Measurements from ENCODE around the gene GHITM.
A peak's percentile ranks its signal among the peaks of the same experiment; 100 is the strongest.

GRCh38 chr10:84139126-84140035 is at the start of gene GHITM:
- TF ChIP-seq CTCF (IDR thresholded peaks at IDR 0.05 in 2 of 3, conservative IDR thresholded peaks at IDR 0.05 in 1 of 3; ENCODE audit: borderline replicate concordance in 1 of 3, insufficient read depth in 1 of 3, low read depth in 2 of 3, low read length in 2 of 3), result peak in 2 of 3 experiments; percentile 12 to 36; a peak in 2 of 6 replicates
- TF ChIP-seq POLR2A (IDR thresholded peaks at IDR 0.05; ENCODE audit: borderline replicate concordance, extremely low read depth, insufficient read depth, insufficient read length), result no peak
- no peak for TF ChIP-seq JUND (IDR thresholded peaks at IDR 0.05)
- peak; percentile 100 for TF ChIP-seq YY1 (IDR thresholded peaks at IDR 0.05; ENCODE audit: extremely low read depth, insufficient replicate concordance, low read depth, low read length)
- peak; percentile 96 for TF ChIP-seq SP1 (IDR thresholded peaks at IDR 0.05; ENCODE audit: low read depth)
- peak; percentile 84 for TF ChIP-seq POLR2AphosphoS5 (IDR thresholded peaks at IDR 0.05; ENCODE audit: low read depth, low read length)
- TF ChIP-seq REST (IDR thresholded peaks at IDR 0.05; ENCODE audit: low read depth), result no peak
- TF ChIP-seq EZH2 (IDR thresholded peaks at IDR 0.05), result no peak
